SU-DHL-6 (cell line): ENCODE measurements around the gene ARHGEF26.
A peak's percentile ranks its signal among the peaks of the same experiment; 100 is the strongest.

ENCODE experiments used
- CTCF ChIP-seq: fragments of 200-600 bp; sonication (generic); IDR thresholded peaks from one replicate; pipeline ENCODE4 v1.5.1; 2017; ENCODE audit warnings: antibody characterized with exemption, mild to moderate bottlenecking, low read length, moderate library complexity; ENCODE audit not compliant: insufficient read depth, poor library complexity, severe bottlenecking
- EZH2phosphoT487 ChIP-seq: fragments of 200-600 bp; sonication (generic), shearing (Covaris generic); conservative IDR thresholded peaks from 2 replicates; pipeline ENCODE4 v1.6.1; 2018; ENCODE audit warnings: mild to moderate bottlenecking, antibody characterized with exemption, low read length, moderate library complexity, mixed read lengths

- TF ChIP-seq CTCF: peak; percentile 36
- no peak for TF ChIP-seq EZH2phosphoT487
These were observed 25.3 kb upstream of the ARHGEF26 start for GRCh38 chr3:154095832-154096421.
